GM19467 (cell line): Measurements from ENCODE around the gene WDR73.
"Not testable (repeated sequence)": the region's sequence is repeated elsewhere in the genome, so short reads cannot be mapped to it uniquely, and the experiment has no call there.

Experiments used
- ATAC-seq: cut with Tn5 transposase; IDR thresholded peaks from one replicate; pipeline ENCODE4 v1.9.1; 2021; ENCODE audit warnings: mild to moderate bottlenecking, moderate library complexity; ENCODE audit not compliant: unreplicated experiment

Gene WDR73

GRCh38 chr15:84658080-84658787 is 4.2 kb upstream of the WDR73 start, which contains the start of gene NMB:
TSS of gene NMB (minus strand) at chr15:84658199. CDS start at chr15:84658152, 47 bp downstream.
- ATAC-seq: peak; percentile 70

GRCh38 chr15:84657748-84658079 is 3.6 kb upstream of the WDR73 start:
- ATAC-seq: no peak

GRCh38 chr15:84656972-84657371 is 2.9 kb upstream of the WDR73 start:
- no peak for ATAC-seq

- ATAC-seq: no peak
Measured at GRCh38 chr15:84654689-84655453, 788 bp upstream of the WDR73 start.

GRCh38 chr15:84653584-84653909 is 536 bp downstream of the WDR73 start:
- no peak for ATAC-seq

- no peak for ATAC-seq
Measured at GRCh38 chr15:84649706-84650105, 4.4 kb downstream of the WDR73 start.

GRCh38 chr15:84648539-84648938 is 5.5 kb downstream of the WDR73 start:
- ATAC-seq: no peak

- no peak for ATAC-seq
Measured at GRCh38 chr15:84647726-84648125, 6.4 kb downstream of the WDR73 start.

- no peak for ATAC-seq
Measured at GRCh38 chr15:84645997-84646396, 8.1 kb downstream of the WDR73 start.

GRCh38 chr15:84645496-84645895 is 8.6 kb downstream of the WDR73 start:
- ATAC-seq: no peak

GRCh38 chr15:84643838-84644237 is 10.2 kb downstream of the WDR73 start:
- no peak for ATAC-seq

- not testable (repeated sequence) for ATAC-seq
Measured at GRCh38 chr15:84642640-84643039, 11.4 kb downstream of the WDR73 start.

- not testable (repeated sequence) for ATAC-seq
Measured at GRCh38 chr15:84641871-84642270, 12.2 kb downstream of the WDR73 start.

- no peak for ATAC-seq
Measured at GRCh38 chr15:84638103-84638502, 16.0 kb downstream of the WDR73 start.

- ATAC-seq: no peak
Measured at GRCh38 chr15:84634228-84634837, 19.8 kb downstream of the WDR73 start.

- peak; percentile 38 for ATAC-seq
Measured at GRCh38 chr15:84633311-84634227, 20.5 kb downstream of the WDR73 start.

GRCh38 chr15:84631706-84632272 is 22.3 kb downstream of the WDR73 start:
- ATAC-seq: no peak

- ATAC-seq: no peak
Measured at GRCh38 chr15:84629033-84629432, 25.1 kb downstream of the WDR73 start.

GRCh38 chr15:84625123-84625522 is 29.0 kb downstream of the WDR73 start:
- no peak for ATAC-seq

GRCh38 chr15:84624359-84624758 is 29.7 kb downstream of the WDR73 start:
- no peak for ATAC-seq
